M059J (cell line): ENCODE measurements around the gene HCRTR1. TPM values are rescaled to one million over a fixed set of nuclear protein-coding genes. Genes with fewer than 3 reads are reported as not detected.

Experiments used
- DNase-seq: peaks from one replicate; pipeline ENCODE4 v3.0.0-alpha.2; 2012; ENCODE audit warnings: low read depth
- total RNA-seq: library from RNA; depleted of rRNA; stranded (reverse); fragments of >200 nt; shearing (Covaris generic); gene quantifications from 2 replicates; pipeline ENCODE4 v1.2.3, GENCODE V29; 2014; rRNA removed

Gene HCRTR1
- total RNA-seq, 1 experiment from 2014 or later: not detected

GRCh38 chr1:31667065-31667785, 49.7 kb downstream of the HCRTR1 start:
- DNase-seq: no peak

GRCh38 chr1:31668303-31668883, 50.9 kb downstream of the HCRTR1 start:
- DNase-seq: no peak

DNA sequence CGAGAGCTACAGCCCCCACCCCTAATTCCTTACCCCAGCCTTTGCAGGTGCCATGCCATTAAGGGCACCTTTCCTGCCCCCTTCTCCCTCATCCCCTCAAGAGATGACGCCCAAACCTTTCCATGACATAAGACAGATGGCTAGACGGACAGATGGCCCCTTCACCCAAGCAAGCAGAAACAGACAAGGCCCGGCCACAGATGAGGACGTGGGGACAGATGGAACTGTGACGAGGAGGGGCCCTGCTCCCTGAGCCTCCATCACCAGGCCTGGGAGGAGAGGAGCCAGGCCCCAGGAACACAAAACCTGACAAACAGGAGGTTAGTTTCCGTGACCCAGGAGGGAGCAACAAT, 51.9 kb downstream of the HCRTR1 start:
- no peak for DNase-seq

DNA sequence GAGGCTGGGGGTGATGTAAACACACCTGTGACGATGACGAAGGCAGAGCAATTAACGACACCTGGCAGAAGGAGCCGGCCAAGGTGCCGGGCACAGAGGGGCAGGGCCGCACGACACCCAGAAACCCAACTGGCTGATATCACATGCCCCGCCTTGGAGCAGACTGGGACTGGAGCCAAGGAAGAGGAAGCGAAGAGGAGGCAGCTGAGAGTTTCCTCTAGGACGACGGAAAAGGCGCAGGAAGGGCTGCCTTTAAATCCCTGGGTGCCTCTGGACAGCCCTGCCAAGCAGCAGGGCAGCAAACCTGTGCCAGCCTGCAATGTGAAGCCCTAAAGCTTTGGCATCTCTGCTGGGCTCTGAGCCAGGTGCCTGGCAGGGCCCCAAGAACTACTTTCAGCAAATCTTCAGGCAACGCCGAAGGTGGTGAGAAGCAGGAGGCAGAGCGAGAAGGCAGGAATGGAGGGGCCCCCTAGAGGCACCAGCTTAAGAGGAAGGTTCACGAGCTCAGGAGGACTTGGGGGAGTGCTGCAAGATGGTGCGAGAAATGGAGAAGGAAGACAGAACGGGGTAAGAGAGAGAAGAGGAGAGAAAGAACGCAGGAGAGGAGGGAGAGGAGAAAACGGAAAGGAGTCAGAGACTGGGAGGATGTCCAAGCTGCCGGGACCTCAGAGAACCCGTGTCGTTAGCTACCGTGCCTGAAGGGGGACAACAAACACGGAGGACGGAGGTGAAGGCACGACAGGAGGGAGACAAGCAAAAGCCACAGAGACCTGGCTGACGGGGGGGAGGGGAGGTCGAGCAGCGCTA, 52.5 kb downstream of the HCRTR1 start:
- DNase-seq: peak; percentile 85

DNA sequence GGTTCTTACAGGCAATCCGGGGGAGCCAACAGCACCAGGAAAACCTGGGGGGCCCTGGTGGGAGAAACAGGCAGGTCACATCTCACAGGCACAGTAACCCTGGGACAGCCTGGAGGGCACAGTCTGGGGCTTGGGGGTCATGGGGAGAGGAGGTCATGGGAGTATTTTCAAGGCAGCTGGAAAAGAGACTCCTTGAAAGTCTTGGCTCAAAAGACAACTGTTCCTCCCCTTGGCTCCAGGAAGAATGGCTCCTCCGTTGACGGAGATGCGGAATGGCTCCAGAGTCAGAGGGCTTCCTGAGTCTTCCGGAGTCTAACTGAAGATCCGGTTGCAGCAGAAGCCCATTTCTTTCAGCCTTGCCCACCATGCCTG, 53.1 kb downstream of the HCRTR1 start:
- no peak for DNase-seq

DNA sequence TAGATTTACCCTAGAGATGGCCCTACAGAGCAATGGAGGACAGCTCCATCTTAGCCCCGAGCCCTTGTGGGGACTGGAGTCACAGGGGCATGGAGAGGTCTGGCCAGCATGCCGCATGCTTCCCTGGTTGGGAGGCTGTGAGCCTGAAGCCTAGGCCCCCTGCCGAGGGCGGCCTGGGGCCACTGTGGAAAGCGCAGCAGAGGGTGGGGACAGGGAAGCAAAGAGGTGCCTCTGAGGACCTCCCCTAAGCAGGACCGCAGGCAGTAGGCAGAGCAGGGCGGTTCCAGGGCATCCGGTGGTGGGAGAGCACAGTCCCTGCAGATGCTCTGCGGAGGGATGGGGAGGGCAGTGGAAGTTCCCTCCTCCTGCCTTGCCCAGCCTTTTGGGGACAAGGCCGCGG, 53.7 kb downstream of the HCRTR1 start:
- no peak for DNase-seq

GRCh38 chr1:31671561-31672201, 54.2 kb downstream of the HCRTR1 start:
- no peak for DNase-seq

- no peak for DNase-seq
Measured at GRCh38 chr1:31672986-31673385, 55.5 kb downstream of the HCRTR1 start.

DNA sequence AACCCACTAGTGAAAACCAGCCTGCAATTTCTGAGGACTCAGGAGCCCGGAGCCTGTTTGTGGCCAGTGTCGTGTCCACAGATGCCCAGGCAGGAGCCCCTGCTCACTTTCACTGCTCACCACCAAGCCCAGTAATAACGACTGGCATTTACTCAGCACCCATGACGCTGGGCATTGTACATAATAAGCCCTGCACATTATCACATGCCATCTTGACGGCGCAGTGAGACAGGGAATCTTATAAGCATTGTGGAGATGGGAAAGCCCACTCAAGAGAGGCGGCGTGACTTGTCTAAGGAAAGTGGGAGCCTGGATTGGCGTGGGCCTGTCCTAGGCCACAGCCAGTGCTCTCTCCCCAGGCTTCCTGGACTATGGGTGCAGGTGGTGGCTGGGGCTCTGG, 55.9 kb downstream of the HCRTR1 start:
- DNase-seq: no peak

GRCh38 chr1:31674626-31675025, 57.1 kb downstream of the HCRTR1 start:
- peak; percentile 85 for DNase-seq

DNA sequence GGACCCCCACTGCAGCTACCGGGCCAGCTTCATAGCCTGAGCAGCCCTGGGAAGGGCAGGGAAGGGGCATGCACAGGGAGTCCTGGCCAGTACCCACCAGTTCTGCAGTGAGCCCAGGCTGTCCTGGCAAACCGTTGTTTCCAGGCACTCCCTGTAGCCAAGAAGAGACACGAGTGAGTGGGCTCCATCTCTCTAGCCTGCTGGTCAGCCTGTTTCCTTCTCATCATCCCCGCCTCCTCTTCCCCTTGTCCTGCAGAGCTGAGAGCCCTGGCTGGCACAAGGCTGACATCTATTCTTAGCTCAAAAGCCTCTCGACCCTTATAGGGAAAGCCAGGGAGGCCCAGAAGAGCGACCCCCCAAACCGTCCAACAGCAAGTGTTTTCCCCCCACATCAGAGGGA, 57.7 kb downstream of the HCRTR1 start:
- no peak for DNase-seq

- DNase-seq: no peak
Measured at GRCh38 chr1:31675756-31676155, 58.3 kb downstream of the HCRTR1 start.

Other genes starting within 250 kb of the HCRTR1 start
- 0.89 and 2.7 TPM in 2 replicates for gene FABP3, start 244.6 kb upstream of the HCRTR1 start, total RNA-seq
- 134 and 164 TPM in 2 replicates for gene SERINC2, start 204.5 kb upstream of the HCRTR1 start, total RNA-seq
- gene TINAGL1, start 41.2 kb upstream of the HCRTR1 start, total RNA-seq: 15.3 and 26.1 TPM in 2 replicates
- 128 and 144 TPM in 2 replicates for gene PEF1, start 27.2 kb downstream of the HCRTR1 start, total RNA-seq
- 2.0 and 4.0 TPM in 2 replicates for gene COL16A1, start 86.3 kb downstream of the HCRTR1 start, total RNA-seq
- 8.3 and 16.7 TPM in 2 replicates for gene ADGRB2, start 146.7 kb downstream of the HCRTR1 start, total RNA-seq
- gene SPOCD1, start 198.3 kb downstream of the HCRTR1 start, total RNA-seq: 33.0 and 52.0 TPM in 2 replicates